Measurements from ENCODE around the gene UBE2E2.

DNA sequence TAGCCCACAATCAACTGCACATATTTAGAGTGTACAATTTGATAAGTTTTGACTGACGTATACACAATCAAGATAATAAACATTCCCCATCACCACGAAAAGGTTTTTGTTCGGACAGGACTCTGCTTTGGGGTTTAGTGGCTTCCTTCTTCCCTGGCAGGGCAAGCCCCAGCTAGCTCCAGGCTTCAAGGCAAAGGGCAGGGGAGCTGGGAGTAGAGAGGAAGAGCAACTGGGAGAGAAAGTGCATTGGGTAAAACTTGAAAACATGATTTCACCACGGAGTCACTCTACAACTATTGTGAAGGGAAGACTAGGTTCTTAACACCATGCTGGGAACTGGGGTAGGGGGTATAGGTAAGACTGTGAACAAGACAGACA is 417.5 kb downstream of the UBE2E2 start:
- TF ChIP-seq SUZ12 (IDR thresholded peaks at IDR 0.05; ENCODE audit: extremely low read depth, insufficient read depth, insufficient read length) (no peak), ZNF274 (IDR thresholded peaks at IDR 0.05; ENCODE audit: low read depth, low read length) (no peak)

Data from NT2/D1 (cell line).